ENCODE measurements around the gene FXYD7.

DNA sequence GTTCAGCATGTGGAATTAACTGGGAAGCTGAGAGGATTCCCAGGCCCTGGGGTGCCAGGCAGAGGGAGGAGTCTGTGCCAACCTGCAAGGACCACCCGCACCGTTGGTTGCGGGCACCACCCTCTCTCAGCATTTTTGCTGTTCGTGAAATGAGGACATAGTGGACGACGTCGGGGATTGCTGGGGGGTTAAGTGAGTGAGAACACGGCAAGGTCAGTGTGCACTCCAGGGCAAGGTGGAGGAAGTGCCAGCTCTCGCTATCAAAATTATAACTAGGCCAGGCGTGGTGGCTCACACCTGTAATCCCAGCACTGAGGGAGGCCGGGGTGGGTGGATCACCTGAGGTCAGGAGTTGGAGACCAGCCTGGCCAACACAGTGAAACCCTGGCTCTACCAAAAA lies 25.3 kb upstream of the FXYD7 start:
- TF ChIP-seq, protein P1, sequence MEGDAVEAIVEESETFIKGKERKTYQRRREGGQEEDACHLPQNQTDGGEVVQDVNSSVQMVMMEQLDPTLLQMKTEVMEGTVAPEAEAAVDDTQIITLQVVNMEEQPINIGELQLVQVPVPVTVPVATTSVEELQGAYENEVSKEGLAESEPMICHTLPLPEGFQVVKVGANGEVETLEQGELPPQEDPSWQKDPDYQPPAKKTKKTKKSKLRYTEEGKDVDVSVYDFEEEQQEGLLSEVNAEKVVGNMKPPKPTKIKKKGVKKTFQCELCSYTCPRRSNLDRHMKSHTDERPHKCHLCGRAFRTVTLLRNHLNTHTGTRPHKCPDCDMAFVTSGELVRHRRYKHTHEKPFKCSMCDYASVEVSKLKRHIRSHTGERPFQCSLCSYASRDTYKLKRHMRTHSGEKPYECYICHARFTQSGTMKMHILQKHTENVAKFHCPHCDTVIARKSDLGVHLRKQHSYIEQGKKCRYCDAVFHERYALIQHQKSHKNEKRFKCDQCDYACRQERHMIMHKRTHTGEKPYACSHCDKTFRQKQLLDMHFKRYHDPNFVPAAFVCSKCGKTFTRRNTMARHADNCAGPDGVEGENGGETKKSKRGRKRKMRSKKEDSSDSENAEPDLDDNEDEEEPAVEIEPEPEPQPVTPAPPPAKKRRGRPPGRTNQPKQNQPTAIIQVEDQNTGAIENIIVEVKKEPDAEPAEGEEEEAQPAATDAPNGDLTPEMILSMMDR (IDR thresholded peaks at IDR 0.05): no peak
- TF ChIP-seq POLR2A (IDR thresholded peaks at IDR 0.05): no peak
